ENCODE data around the gene ERP44.
"Not testable (repeated sequence)": the region's sequence is repeated elsewhere in the genome, so short reads cannot be mapped to it uniquely, and the experiment has no call there.

The ERP44 gene

DNA sequence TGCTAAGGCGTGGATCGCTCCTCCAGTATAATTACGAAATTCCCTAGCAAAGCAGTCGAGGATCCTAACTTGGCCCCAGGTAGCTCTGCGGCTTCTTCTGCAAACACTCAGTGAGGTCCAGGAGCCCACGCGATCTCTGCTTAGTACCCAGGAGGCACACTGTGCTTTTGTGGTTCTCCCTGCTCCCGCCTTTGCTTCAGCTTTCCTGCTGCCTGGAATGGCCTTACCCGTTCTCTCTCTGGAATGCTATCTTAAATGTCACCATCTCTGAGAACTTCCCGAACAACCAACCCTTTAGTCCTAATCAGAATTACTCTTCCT lies 882 bp upstream of the ERP44 start:
- no peak for DNase-seq

DNA sequence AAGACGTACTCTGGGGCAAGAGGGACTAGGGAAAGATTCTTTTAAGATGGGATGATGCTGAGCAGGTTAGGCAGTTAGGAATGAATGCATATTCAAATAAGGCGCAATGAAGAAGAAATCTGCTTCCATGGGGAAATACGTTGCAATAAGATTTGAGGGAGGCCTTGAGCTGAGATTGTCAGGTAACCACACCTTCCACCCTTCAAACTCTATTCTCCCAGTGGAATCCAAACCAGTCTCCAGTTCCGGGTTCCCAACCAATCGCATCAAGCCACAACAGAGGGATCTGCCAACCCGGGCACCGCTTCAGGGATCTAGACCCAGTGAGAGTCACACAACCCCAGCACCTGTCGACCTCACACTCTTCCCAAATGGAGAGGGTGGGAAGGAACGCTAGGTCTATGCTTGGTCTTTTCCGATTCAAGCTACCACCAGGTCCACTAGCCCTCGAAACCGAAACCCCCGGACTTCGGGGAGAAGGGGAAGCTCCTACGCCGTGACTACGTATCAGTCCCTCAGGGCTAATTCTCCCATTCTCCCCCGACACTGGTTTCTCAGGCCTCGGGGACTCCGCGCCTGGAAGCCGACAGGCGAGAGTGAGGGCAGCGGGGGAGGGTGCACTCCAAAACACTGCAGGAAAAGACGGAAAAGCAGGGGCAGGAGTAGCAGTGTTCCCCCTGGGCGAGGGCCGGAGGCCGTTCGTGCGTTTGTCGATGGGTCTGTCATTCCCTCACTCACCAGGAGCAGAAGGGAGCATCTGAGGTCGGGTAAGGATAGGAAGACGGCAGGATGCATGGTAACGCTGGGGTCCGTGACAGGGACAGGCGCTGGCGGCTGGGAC lies 534 bp downstream of the ERP44 start:
- peak; percentile 44 for DNase-seq

DNA sequence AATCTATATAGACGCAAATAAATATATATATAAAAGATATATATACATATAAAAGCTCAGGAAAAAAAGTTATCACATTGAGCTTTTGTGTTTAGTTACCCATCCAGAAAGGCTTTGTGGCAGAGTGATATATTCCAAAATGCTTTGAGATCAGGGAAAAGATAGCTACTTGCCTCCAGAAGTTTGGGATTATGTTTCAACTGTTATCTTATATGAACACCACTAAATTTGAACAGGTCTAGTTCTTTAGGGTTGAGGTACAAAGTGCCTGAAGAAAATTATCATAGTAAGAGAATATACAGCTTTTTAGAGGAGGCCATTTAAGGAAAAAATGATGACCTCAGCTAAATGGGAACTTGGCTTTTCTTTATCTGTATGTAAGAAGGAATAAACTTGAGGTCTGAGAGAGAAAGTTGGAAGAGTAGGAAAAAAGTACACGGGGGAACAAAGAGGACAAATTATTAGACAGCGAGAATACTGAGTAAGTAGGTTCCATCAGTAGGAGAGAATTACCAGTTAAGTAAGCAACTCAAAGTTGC lies 2.4 kb downstream of the ERP44 start:
- DNase-seq = no peak

DNA sequence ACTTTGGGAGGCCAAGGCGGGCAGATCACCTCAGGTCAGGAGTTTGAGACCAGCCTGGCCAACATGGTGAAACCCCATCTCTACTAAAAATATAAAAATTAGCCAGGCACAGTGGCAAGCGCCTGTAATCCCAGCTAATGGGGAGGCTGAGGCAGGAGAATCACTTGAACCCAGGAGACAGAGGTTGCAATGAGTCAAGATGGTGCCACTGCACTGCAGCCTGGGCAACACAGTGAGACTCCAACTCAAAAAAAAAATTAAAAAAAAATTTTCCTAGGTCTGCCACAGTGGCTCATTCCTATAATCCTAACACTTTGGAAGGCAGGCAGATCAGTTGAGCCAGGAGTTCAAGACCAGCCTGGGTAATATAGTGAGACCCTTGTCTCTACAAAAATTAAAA lies 4.4 kb downstream of the ERP44 start:
- DNase-seq = not testable (repeated sequence)

DNA sequence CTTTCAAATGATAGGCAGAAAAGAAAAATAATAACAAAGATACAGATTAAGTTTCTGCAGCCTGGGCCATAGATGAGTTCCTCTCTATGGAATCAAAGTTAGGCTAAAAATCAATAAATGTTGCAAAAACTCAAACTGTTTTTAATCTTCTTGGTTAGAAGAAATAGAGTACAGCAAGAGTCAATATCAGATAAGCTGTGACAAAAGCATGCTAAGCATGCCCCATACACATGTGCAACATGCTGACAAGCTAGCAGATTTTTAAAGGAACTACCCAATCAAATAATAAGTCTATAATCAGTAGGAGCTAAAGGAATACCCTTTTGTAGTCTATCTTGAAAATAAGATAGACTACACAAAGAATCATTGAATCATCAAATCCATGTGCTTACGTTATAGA lies 6.7 kb downstream of the ERP44 start:
- DNase-seq = no peak

DNA sequence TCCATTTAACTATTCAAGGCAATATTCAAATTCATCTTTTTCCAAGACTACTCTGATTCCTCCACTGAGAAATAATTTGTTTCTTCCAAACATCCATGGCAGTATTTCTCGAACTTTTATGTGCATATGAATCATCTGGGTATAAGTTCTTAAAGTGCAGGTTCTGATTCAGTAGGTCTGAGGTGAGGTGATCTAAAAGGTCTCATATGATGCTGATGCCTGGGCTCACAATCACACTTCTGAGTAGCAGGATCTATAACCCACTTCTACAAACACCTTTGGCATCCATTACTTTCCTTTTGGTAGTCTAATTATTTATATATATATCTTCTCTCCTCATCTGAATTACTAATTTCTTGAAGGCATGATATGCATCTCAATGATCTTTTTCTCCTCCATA lies 7.2 kb downstream of the ERP44 start:
- DNase-seq = no peak

DNA sequence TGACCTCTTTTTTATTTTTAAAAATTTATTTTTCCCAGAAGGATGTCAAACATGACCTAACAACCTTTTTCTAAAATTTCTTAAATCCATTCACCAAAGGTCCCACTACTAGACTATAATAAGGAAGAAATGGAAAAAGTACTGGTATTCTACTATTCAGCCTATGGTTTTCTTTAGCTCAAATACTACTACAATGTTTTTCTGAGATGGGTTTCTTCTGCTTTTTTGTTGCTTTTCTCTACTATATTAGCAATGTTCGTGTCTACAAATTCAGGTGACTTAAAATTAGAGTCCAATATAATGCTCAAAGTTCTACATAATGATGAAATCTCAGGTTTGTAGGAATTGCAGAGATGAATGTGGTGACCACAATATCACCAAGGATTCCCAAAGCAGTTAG lies 7.9 kb downstream of the ERP44 start:
- DNase-seq = no peak

DNA sequence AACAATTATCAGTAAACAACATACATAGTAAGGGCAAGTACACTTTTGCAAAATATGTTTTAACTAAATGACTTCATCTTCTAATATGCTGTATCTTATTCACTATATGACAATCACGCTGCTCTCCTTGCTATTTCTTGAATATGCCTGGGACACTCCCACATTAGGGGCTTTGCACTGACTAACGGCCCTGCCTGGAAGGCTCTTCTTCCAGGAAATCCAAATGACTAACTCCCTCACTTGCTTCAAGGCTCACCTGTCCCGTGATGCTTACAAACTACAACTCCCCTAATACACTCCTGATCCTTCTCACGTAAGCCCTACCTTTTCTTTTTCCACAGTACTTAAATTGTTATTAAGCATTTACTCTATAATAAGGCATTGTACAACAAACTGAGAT lies 10.6 kb downstream of the ERP44 start:
- no peak for DNase-seq

DNA sequence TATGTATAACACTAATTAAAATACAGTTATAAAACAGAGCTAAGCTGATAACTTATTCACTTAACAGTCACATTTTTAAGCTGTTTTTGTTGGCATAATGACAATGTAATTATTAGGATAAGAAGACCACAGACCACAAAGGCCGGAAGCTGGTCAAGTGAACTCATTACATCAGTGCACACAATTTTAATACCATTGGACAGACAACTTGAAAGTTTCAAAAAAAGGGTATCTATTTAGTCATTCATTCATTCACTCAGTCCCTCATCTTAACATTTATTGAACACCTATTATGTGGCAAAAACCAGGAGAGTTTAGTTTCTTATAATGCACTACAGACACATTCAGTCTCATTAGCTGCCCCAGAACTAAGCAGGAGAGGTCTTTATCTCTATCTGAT lies 11.6 kb downstream of the ERP44 start:
- peak; percentile 56 for DNase-seq

DNA sequence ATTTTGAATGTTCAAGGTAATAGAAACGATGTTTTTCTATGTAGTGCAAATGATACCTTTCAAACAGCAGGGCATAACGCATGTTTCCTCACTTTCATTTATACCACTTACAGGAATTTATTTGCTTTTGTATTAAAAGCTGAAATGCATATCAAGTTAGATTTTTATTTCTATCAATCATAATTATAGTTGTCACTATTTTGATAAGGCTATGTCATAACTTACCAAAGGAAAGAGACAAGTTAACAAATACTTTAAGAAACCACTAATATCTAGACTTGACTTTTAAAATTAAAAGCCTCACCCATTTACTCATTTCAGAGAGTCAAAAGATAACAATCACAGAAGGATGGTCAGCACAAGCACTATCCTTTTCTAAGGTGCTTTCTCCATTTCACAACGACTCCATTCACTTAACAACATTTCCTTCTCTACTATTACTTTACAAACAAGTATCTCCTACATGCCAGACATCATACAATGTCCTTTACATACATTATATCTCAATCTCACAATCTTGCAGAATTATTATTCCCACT lies 12.6 kb downstream of the ERP44 start:
- no peak for DNase-seq

DNA sequence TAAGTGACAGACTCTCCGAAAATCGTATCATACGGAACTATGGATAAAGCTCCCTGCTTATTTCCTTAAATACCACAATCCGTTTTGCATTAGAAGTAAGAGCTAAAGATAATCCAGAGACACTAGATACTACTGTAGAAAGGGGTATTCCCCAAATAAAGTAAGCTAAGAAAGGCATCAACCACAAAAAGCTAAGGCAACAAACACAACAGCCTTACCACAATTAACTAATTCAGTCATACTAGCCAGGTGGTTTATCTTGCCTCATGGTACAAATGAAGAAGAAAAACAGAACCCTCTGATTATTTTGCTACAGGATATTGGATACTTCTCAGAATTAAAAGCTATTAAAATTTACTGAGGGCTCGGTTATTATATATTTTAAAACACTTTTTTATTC lies 14.1 kb downstream of the ERP44 start:
- peak; percentile 47 for DNase-seq

DNA sequence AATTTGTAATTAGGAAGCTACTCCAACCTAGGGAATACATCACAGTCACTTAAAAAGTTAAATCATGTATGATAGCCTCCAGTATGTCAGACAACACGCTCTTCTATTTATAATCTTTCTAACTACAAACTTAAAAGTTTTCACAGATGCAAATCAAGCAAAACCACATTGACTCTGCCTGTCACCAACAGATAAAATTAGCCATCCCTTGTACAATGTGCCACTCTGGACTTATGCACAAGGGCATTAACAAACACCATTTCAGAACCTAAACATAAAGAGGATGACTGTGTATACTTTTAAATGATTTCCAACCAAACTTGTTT lies 14.7 kb downstream of the ERP44 start:
- DNase-seq = no peak

DNA sequence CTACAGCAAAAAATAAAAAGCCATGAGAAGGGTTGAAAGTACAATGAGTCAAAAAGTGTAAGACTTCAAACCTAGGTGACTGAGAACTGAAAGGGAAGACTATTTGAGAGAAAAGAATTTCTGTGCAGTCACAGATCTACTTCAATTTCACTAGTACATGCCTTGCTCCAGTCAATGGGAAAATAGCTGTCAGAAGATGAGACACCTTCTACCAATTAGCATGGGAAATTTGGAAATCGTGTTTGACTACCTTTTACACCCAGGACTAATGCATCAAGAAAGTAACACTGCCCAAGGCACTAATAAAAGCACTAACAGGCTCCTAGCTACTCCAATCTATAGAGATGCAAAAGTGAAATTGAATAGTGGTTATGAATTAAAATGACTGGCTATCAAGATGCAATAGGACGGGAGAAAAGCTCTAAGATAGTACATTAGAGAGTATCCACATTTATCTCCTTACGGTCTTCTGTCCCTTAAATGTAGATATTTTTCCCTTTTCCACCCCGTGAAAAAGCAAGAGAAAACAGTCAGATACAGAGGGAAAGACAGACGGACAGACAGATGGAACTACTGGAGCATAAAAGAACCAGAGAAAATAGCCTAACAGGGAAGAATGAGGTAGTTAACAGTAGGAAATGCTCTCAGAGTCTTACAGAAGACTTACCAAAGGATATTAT lies 15.2 kb downstream of the ERP44 start:
- DNase-seq = no peak

DNA sequence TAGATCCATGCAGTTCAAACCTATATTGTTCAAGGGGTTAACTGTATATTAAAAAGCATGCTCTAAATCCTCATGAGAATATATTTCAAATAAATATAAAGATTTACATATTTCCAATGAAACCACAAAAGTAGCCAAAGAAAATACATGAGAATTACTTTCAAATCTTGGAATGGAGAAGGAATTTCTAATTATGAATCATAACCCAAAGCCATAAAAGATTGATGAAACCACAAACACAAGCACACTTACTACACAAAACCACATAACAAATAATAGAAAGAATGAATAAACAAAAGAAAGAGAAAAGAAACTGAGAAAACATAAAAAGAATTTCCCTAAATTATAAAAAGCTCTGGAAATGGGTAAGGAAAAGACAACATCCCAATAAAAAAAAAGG lies 16.0 kb downstream of the ERP44 start:
- no peak for DNase-seq

DNA sequence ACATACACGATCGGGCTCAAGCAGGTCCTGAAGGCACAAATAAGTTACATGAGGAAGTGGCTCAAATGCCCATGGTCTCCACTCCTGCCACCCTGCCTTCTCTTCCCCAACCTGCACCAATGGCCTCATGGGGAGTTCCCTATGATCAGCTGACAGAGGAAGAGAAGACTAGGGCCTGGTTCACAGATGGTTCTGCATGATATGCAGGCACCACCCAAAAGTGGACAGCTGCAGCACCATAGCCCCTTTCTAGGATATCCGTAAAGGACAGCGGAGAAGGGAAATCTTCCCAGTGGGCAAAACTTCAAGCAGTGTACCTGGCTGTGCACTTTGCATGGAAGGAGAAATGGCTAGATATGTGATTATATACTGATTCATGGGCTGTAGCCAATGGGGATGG lies 22.5 kb downstream of the ERP44 start:
- not testable (repeated sequence) for DNase-seq

DNA sequence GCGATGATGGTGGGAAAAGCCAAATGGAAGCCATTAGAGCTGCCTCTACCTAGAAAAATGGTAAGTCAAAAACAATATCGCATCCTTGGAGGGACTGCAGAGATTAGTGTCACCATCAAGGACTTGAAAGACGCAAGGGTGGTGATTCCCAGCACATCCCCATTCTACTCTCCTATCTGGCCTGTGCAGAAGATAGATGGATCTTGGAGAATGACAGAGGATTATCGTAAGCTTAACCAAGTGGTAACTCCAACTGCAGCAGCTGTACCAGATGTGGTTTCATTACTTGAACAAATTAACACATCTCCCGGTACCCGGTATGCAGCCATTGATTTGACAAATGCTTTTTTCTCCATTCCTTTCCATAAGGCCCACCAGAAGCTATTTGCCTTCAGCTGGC lies 23.8 kb downstream of the ERP44 start:
- no peak for DNase-seq

DNA sequence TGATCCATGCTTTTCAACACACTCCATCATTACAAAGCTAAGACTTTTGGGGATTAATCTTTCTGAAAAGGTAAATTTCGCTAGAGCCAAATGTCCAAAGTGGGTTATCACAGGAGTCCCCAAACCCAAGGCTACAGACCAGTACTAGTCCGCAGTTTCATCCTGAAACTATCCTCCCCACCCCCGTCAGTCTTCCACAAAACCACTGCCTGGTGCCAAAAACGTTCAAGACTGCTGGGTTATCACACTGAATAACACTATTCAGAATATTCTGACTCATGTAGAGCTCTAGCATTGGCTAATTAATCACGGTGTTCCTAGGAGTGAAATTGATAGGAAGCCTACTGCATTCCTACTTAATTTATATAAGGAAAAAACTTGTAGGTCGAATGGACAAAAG lies 24.7 kb downstream of the ERP44 start:
- no peak for DNase-seq

DNA sequence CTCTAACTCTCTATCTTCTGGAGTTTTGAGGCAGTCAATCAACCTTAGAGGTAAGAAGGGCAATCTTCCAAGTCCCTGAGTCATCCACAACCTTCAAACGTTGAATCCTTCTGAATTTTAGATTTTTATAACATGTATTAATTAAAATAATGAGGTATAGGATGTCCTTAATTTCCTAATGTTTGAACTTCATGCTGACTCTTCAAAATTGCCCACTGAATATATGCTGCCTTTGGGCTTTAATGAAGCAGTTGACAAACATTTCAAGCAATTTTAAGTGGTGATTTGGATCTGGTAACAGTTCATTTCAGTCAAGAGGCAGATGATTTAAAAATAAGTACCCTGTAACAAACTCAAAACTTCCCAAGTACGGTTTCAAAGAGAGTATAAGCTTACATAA lies 26.0 kb downstream of the ERP44 start:
- DNase-seq = no peak

DNA sequence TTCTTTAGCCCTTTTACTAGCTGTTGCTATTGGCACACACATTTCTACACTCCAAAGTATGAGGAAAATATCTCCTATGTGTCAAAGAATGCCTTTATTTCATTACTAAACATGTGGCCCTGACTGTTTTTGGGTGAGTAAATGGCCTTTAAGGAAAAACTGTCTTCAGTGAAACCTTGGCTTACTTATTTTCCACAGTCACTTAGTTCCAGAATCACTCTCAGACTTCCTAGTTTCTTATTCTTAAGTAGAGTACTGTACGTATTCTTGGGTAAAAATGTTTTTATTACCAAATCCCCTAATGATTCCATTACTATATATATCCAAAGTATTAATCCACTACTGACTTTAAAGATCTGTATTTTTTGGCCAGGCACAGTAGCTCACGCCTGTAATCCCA lies 27.5 kb downstream of the ERP44 start:
- no peak for DNase-seq

DNA sequence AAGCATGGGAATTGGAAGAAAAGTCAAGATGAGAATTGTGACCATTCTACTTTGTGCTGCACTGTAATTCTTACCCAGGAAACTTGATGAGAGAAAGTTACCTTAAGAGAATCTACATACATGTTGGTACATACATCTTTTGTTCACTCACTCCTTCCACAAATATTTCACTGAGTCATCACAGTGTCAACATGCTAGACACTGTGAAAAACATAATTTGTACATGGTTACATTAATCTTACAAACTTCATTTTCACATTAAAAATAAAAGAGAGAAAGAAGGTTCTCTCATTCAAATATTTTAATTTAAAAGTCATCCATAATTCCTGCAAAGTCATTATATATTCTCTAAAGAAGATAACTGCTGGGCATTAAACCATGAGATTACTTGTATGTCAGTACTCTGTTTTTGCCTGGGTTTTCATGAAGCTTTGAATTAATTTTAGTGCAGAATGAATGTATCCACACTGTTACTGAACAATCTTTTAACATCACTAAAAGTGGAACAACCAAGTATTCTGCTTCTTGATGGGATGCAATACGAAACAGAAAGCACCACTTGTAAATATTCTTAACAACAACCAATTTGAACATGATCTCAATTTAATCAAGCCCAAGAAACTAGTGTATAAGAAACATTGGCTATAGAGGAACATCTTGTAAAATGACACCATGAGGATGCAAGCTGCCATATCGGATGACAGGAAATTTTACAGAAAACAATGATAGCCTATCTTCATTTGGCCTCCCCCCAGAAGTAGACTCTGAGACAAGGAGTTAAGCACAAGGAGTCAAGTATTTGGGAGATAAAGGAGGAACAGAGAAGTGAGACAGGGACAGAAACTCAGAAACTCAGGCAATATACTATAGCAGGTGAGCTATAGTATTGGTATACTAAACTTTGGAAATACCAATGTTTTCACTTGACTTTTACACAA lies 28.4 kb downstream of the ERP44 start:
- DNase-seq = no peak

DNA sequence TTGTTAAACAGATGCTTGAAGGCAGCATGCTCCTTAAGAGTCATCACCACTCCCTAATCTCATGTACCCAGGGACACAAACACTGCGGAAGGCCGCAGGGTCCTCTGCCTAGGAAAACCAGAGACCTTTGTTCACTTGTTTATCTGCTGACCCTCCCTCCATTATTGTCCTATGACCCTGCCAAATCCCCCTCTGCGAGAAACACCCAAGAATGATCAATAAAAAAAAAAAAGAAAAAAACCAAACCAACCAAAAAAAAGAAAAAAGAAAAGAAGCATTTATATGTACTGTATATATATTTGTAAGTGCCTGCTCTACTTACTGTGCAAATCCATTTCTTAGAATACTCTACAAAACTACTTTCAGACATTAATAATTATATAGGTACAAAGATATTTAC lies 29.7 kb downstream of the ERP44 start:
- DNase-seq = not testable (repeated sequence)

DNA sequence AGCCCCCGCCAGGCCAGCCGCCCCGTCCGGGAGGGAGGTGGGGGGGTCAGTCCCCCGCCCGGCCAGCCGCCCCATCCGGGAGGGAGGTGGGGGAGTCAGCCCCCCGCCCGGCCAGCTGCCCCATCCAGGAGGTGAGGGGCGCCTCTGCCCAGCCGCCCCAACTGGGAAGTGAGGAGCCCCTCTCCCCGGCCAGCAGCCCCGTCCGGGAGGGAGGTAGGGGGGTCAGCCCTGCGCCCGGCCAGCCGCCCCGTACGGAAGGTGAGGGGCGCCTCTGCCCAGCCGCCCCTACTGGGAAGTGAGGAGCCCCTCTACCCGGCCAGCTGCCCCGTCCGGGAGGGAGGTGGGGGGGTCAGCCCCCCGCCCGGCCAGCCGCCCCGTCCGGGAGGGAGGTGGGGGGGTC lies 30.8 kb downstream of the ERP44 start:
- DNase-seq = not testable (repeated sequence)

DNA sequence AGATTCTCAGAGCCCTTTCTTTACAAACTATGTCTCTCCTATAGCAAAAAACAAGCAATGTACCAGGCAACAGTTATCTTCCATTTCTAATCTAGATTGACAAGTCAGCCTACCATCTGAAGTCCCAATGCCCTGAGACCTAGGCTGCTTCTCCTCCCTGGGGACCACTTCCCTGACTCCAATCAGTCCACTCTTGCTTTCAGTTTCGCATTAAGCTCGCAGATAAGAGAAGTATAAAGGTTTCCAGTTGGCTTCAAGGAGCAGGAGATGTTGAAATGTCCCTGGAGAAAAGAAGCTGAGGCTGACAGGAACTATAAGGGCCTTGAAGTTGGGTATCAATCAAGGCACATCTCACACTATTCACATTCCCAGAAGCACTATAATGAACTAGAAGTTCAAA lies 32.3 kb downstream of the ERP44 start:
- no peak for DNase-seq
